CD8-positive, alpha-beta memory T cell (primary cell): ENCODE data around the gene TRAK2. TPM values are rescaled to one million over a fixed set of nuclear protein-coding genes. Genes with fewer than 3 reads are reported as not detected.

ENCODE experiments used
- CTCF ChIA-PET: fragments of 350-600 bp; sonication (Branson Sonifier 250); formaldehyde crosslinking; loops from one replicate; lab custom pipeline; 2021; ENCODE audit warnings: antibody characterized with exemption; lab: Charles Lee
- POLR2A ChIA-PET: fragments of 350-600 bp; sonication (Branson Sonifier 250); formaldehyde crosslinking; loops from one replicate; lab custom pipeline; 2021; ENCODE audit warnings: antibody characterized with exemption; lab: Charles Lee
- DNase-seq, 5 donors: peaks; one replicate each; pipeline versions ENCODE4 v3.0.0 to v3.0.0-alpha.2; 2020 to 2022; ENCODE audit warnings: mixed read lengths in 1 of 5
- H3K27ac ChIP-seq: one replicate; pipeline ENCODE4 v1.7.0; 2013; ENCODE audit warnings: low read depth, mild to moderate bottlenecking, low read length, moderate library complexity
- H3K27me3 ChIP-seq: 2 replicates; pipeline ENCODE4 v1.7.0; 2013; ENCODE audit warnings: low read length, mild to moderate bottlenecking; ENCODE audit not compliant: insufficient read depth, poor library complexity, severe bottlenecking
- H3K36me3 ChIP-seq: 2 replicates; pipeline ENCODE4 v1.7.0; 2013; ENCODE audit warnings: mild to moderate bottlenecking, low read length, moderate library complexity; ENCODE audit not compliant: insufficient read depth
- H3K4me1 ChIP-seq: 2 replicates; pipeline ENCODE4 v1.7.0; 2013; ENCODE audit warnings: mild to moderate bottlenecking, low read length, moderate library complexity; ENCODE audit not compliant: insufficient read depth
- H3K4me3 ChIP-seq: 2 replicates; pipeline ENCODE4 v1.7.0; 2013; ENCODE audit warnings: mild to moderate bottlenecking, low read length
- H3K9me3 ChIP-seq: 2 replicates; pipeline ENCODE4 v1.7.0; 2013; ENCODE audit warnings: mild to moderate bottlenecking, low read length
- H3K27ac Mint-ChIP-seq, 8 donors: one replicate each; pipeline ENCODE4 v1.8.0; 2020 to 2021; ENCODE audit warnings: mixed read lengths in 8 of 8, mild to moderate bottlenecking in 6 of 8, inconsistent platforms in 3 of 8, moderate library complexity in 3 of 8
- H3K27me3 Mint-ChIP-seq, 2 donors: one replicate each; pipeline ENCODE4 v1.8.0; 2020 to 2021; ENCODE audit warnings: mixed read lengths in 2 of 2, mild to moderate bottlenecking in 1 of 2, moderate library complexity in 1 of 2
- H3K36me3 Mint-ChIP-seq, 3 donors: one replicate each; pipeline ENCODE4 v1.8.0; 2020 to 2021; ENCODE audit warnings: mixed read lengths in 3 of 3, inconsistent platforms in 1 of 3, mild to moderate bottlenecking in 1 of 3
- H3K4me1 Mint-ChIP-seq, 3 donors: one replicate each; pipeline ENCODE4 v1.8.0; 2020 to 2021; ENCODE audit warnings: mixed read lengths in 3 of 3, inconsistent platforms in 1 of 3, mild to moderate bottlenecking in 1 of 3
- H3K4me3 Mint-ChIP-seq, 7 donors: one replicate each; pipeline ENCODE4 v1.8.0; 2020 to 2021; ENCODE audit warnings: mixed read lengths in 7 of 7, mild to moderate bottlenecking in 6 of 7, moderate library complexity in 4 of 7, inconsistent platforms in 2 of 7
- H3K9me3 Mint-ChIP-seq, 5 donors: one replicate each; pipeline ENCODE4 v1.8.0; 2020 to 2022; ENCODE audit warnings: mixed read lengths in 5 of 5, mild to moderate bottlenecking in 3 of 5, moderate library complexity in 2 of 5, inconsistent platforms in 1 of 5
- polyA plus RNA-seq: library from polyadenylated mRNA; unstranded; fragments of 300-500 nt; fragmentation: Illumina TruSeq; gene quantifications from one replicate; pipeline ENCODE4 v1.2.3, GENCODE V29; 2021
- total RNA-seq, 2 experiments: library from RNA; stranded (reverse); gene quantifications; one replicate each; pipeline ENCODE4 v1.2.3, GENCODE V29; 2021

The TRAK2 gene
- total and polyA plus RNA-seq, 3 experiments from 2014 or later = 24.9 to 40.1 (median 26.0) TPM

DNA sequence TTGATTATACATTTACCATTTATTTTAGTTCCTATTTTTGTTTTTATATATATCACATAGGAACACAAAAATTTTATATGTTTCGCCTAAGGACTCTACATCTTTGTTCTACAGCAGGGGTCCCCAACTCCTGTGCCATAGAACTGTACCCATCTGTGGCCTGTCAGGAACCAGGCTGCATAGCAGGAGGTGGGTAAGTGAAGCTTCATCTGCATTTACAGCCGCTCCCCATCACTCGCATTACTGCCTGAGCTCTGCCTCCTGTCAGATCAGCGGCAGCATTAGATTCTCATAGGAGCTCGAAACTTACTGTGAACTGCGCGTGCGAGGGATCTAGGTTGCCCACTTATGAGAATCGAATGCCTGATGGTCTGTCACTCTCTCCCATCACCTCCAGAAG lies 25.3 kb downstream of the TRAK2 start:
- peaks cover 18% of the 10 kb centered on the region for H3K4me1 ChIP-seq
- H3K27ac ChIP-seq = no peak overlapping the region
- H3K36me3 Mint-ChIP-seq = peaks cover 0 to 9% (median 4%) of the 10 kb centered on the region in 3 donors
- CTCF ChIA-PET = no interaction called here
- H3K9me3 ChIP-seq = no peaks in the 10 kb centered on the region
- H3K4me1 Mint-ChIP-seq = peaks cover 30 to 50% (median 36%) of the 10 kb centered on the region in 3 donors
- POLR2A ChIA-PET = no interaction called here
- H3K9me3 Mint-ChIP-seq = no peaks in the 10 kb centered on the region
- H3K4me3 ChIP-seq = no peak overlapping the region
- H3K27ac Mint-ChIP-seq = peak overlapping the region in 2 of 8 donors; percentile 37 to 58
- H3K4me3 Mint-ChIP-seq = no peak overlapping the region
- H3K27me3 Mint-ChIP-seq = no peaks in the 10 kb centered on the region
- DNase-seq = no peak
- H3K27me3 ChIP-seq = no peaks in the 10 kb centered on the region
- no peaks in the 10 kb centered on the region for H3K36me3 ChIP-seq

GRCh38 chr2:201420442-201421113 lies 30.7 kb downstream of the TRAK2 start:
- Histone ChIP-seq H3K36me3 (no peaks in the 10 kb centered on the region), H3K4me3 (no peak overlapping the region), H3K9me3 (no peaks in the 10 kb centered on the region), H3K27ac (no peak overlapping the region), H3K4me1 (peaks cover 35% of the 10 kb centered on the region), H3K27me3 (no peaks in the 10 kb centered on the region)
- Mint-ChIP-seq H3K4me1 (peaks cover 52 to 73% (median 69%) of the 10 kb centered on the region in 3 donors), H3K36me3 (peaks cover 0 to 6% (median 2%) of the 10 kb centered on the region in 3 donors), H3K27ac (peak overlapping the region in 7 of 8 donors; percentile 36 to 88 (median 77)), H3K9me3 (no peaks in the 10 kb centered on the region), H3K27me3 (no peaks in the 10 kb centered on the region), H3K4me3 (peak overlapping the region in 1 of 7 donors; percentile 12)
- ChIA-PET POLR2A (no interaction called here), CTCF (no interaction called here)
- no peak for DNase-seq

DNA sequence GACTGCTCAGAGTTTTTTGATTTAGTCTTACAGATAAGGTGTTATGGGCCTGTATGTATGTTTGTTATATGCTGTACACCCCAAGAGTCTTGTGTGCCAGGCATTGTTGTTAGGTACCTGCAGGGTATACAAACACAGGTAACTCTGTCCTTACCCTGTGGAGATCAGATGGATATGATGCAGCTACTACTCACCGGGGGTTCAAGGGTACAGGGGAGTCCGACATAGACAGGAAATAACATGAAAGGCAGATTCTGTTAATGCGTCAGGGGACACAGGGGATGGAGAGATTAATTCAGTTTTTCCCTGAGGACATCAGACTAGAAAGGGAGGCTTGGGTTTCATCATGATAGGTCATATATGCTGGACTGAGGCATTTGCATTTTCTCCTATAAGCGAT lies 31.3 kb downstream of the TRAK2 start:
- Mint-ChIP-seq H3K4me1 (peaks cover 52 to 71% (median 69%) of the 10 kb centered on the region in 3 donors), H3K27me3 (no peaks in the 10 kb centered on the region), H3K36me3 (peaks cover 0 to 6% (median 2%) of the 10 kb centered on the region in 3 donors), H3K9me3 (no peaks in the 10 kb centered on the region), H3K27ac (peak overlapping the region; percentile 1 to 88 (median 70)), H3K4me3 (peak overlapping the region in 3 of 7 donors; percentile 12 to 61 (median 61))
- no peak for DNase-seq
- no peak overlapping the region for H3K4me3 ChIP-seq
- no peak overlapping the region for H3K27ac ChIP-seq
- peaks cover 41% of the 10 kb centered on the region for H3K4me1 ChIP-seq
- no peaks in the 10 kb centered on the region for H3K36me3 ChIP-seq
- POLR2A ChIA-PET = no interaction called here
- no peaks in the 10 kb centered on the region for H3K27me3 ChIP-seq
- CTCF ChIA-PET = no interaction called here
- no peaks in the 10 kb centered on the region for H3K9me3 ChIP-seq

GRCh38 chr2:201419057-201419635 lies 32.1 kb downstream of the TRAK2 start:
- Mint-ChIP-seq H3K27me3 (no peaks in the 10 kb centered on the region), H3K27ac (peak overlapping the region in 7 of 8 donors; percentile 33 to 77 (median 49)), H3K9me3 (no peaks in the 10 kb centered on the region), H3K36me3 (peaks cover 0 to 6% (median 2%) of the 10 kb centered on the region in 3 donors), H3K4me3 (no peak overlapping the region), H3K4me1 (peaks cover 48 to 67% (median 65%) of the 10 kb centered on the region in 3 donors)
- Histone ChIP-seq H3K4me1 (peaks cover 46% of the 10 kb centered on the region), H3K4me3 (no peak overlapping the region), H3K27me3 (no peaks in the 10 kb centered on the region), H3K9me3 (no peaks in the 10 kb centered on the region), H3K27ac (no peak overlapping the region), H3K36me3 (no peaks in the 10 kb centered on the region)
- ChIA-PET CTCF (no interaction called here), POLR2A (no interaction called here)
- no peak for DNase-seq

DNA sequence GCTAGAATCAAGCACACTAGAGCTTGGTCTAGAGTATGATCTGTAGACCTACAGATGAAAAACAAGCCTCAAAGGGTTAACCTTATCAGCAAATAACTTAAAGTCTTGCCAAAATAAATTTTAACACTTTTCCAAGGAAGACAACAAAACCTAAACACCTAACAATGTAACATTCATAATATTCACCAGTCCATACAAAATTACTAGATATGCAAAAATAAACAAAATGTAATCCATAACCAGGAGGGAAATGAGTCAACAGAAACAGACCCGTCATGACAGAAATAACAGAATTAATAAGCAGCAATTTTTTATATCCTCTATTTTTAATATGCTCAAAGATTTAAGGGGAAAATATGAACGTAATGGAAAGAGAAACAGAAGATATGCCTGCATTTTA lies 36.1 kb downstream of the TRAK2 start:
- CTCF ChIA-PET = interaction anchor here (1.9 kb wide), 1 partner anchor 36 kb away, joined by 7 read pairs; the partner anchor contains the start of genes STRADB and TRAK2
- no peaks in the 10 kb centered on the region for H3K27me3 Mint-ChIP-seq
- no peak overlapping the region for H3K27ac Mint-ChIP-seq
- Histone ChIP-seq H3K4me3 (no peak overlapping the region), H3K36me3 (no peaks in the 10 kb centered on the region), H3K27ac (no peak overlapping the region), H3K27me3 (no peaks in the 10 kb centered on the region), H3K4me1 (peaks cover 45% of the 10 kb centered on the region), H3K9me3 (no peaks in the 10 kb centered on the region)
- H3K4me3 Mint-ChIP-seq = no peak overlapping the region
- peaks cover 30 to 59% (median 38%) of the 10 kb centered on the region in 3 donors for H3K4me1 Mint-ChIP-seq
- DNase-seq = no peak
- H3K9me3 Mint-ChIP-seq = no peaks in the 10 kb centered on the region
- peaks cover 0 to 10% (median 8%) of the 10 kb centered on the region in 3 donors for H3K36me3 Mint-ChIP-seq
- POLR2A ChIA-PET = interaction anchor here (2.5 kb wide), 1 partner anchor 36 kb away, joined by 18 read pairs; the partner anchor contains the start of genes STRADB and TRAK2

DNA sequence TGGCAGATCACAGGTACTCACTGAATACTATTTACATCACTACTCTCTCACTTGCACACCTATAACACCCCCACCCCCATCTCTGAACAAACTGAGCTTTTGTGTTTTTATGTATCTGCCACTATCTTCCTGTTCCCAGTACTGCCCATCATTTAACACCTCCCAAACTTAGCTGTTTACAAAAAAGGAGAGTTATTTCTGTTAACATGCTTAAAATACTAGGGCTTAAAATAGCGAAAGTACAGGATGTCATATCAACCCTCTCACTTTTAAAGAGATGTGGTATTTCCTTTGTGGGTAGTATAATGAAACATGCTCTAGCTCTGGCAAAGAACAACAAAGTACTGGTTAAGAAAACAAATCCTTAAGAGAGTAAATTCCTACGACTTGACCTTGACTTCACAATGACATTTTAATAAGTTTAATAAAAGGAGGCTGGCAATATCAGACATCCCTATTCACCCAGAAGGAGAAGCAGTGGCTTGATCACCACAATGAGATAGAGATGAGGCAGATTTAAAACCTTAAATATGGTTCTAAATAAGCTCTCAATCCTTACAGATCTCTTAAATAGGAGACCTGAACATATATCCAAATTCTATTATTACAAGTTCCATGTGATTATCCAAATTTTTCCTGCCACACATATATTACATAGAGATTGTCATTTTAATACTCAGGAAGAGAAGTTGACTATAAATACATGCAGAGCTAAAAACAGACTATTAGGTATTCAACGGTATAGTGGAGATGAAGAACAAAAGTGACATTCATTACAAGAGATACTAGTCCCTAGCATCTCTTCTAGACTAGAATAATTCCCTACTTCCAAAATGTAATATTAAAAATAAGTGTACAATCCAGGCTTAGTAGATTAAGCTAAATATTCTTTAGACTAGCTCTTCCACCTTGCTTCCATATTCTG lies 36.9 kb downstream of the TRAK2 start:
- Histone ChIP-seq H3K36me3 (no peaks in the 10 kb centered on the region), H3K4me1 (peaks cover 41% of the 10 kb centered on the region), H3K27ac (no peak overlapping the region), H3K27me3 (no peaks in the 10 kb centered on the region), H3K4me3 (peak overlapping the region; percentile 29), H3K9me3 (no peaks in the 10 kb centered on the region)
- Mint-ChIP-seq H3K27me3 (no peaks in the 10 kb centered on the region), H3K9me3 (no peaks in the 10 kb centered on the region), H3K27ac (no peak overlapping the region), H3K36me3 (peaks cover 0 to 8% (median 6%) of the 10 kb centered on the region in 3 donors), H3K4me3 (no peak overlapping the region), H3K4me1 (peaks cover 24 to 52% (median 32%) of the 10 kb centered on the region in 3 donors)
- ChIA-PET POLR2A (interaction anchor here (1.2 to 2.5 kb wide), 2 partner anchors 34 to 37 kb away, joined by 3 to 18 read pairs; partner anchors contain the start of genes STRADB and TRAK2), CTCF (interaction anchor here (0.8 to 1.9 kb wide), 3 partner anchors 32 to 182 kb away, joined by 3 to 7 read pairs (median 3); partner anchors contain the start of genes STRADB and TRAK2)
- DNase-seq = peak in 2 of 5 donors; percentile 22 to 43

DNA sequence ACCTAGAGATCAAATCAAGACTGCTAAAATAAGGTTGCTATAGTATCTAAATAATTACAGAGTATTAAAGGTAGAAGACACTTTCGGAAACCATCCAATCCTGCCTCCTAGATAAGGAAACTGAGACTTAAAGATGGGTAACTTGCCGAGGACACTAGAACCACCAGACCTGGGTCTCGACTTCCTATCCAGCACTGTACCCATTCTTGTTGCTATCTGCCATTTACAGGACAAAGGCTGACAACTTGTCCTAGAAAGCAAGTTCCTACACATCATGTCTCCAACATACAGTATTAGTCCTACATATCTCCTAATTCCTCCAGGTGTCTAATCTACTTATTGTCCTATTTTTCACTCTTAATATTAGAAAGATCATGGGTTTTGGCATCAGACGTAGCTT lies 37.7 kb downstream of the TRAK2 start:
- Mint-ChIP-seq H3K36me3 (peaks cover 0 to 6% (median 4%) of the 10 kb centered on the region in 3 donors), H3K27me3 (no peaks in the 10 kb centered on the region), H3K4me3 (peak overlapping the region in 1 of 7 donors; percentile 14), H3K27ac (no peak overlapping the region), H3K9me3 (no peaks in the 10 kb centered on the region), H3K4me1 (peaks cover 18 to 43% (median 26%) of the 10 kb centered on the region in 3 donors)
- Histone ChIP-seq H3K27ac (no peak overlapping the region), H3K4me1 (peaks cover 37% of the 10 kb centered on the region), H3K4me3 (peak overlapping the region; percentile 29), H3K36me3 (no peaks in the 10 kb centered on the region), H3K9me3 (no peaks in the 10 kb centered on the region), H3K27me3 (no peaks in the 10 kb centered on the region)
- DNase-seq = no peak
- POLR2A ChIA-PET = interaction anchor here (1.2 to 2.5 kb wide), 2 partner anchors 35 to 38 kb away, joined by 3 to 18 read pairs; partner anchors contain the start of genes STRADB and TRAK2
- CTCF ChIA-PET = interaction anchor here (1.1 to 1.9 kb wide), 3 partner anchors 9 to 38 kb away, joined by 3 to 7 read pairs (median 3); partner anchors contain the start of genes STRADB and TRAK2
